Activated gamma-delta T cell treated with Interleukin-2 at 50 U/mL for 16 hours (primary cell): Measurements from ENCODE around the gene MAP3K5.
A peak's percentile ranks its signal among the peaks of the same experiment; 100 is the strongest.

Experiments used
- DNase-seq: peaks from one replicate; pipeline ENCODE4 v3.0.0-alpha.2; 2020

The MAP3K5 gene

DNA sequence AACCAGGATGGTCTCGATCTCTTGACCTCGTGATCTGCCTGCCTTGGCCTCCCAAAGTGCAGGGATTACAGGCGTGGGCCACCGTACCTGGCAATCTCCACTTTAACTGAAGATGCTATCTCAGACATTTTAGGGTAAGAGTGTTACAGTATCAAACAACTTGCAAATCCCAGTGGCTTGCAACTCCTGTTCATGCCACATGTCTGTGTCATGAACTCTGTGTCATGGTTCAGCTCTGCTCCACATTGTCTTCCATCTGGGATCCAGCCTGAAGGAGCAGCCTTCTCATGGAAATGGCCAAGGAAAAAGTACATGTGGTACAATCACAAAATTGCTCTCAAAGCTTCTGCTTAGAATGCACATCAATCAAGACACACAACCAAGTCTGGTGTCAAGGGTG is 114.9 kb downstream of the MAP3K5 start:
- no peak for DNase-seq

DNA sequence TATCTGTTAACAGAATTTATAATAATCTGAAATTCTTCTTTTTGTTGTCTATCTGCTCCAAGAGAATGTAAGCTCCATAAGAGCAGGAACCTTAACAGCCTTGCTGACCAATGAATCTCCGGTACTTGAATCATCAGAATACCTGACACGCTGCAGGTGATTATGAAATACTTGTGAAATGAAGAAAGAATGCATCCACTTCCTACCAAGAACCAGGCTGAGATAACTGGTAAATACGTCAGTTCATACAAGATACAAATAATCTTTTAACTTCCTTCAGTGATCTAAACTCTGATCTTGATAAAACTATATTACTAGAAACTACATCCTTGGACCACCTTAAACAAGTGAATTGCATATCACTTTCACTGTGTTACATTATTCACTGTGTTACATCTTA is 116.2 kb downstream of the MAP3K5 start:
- DNase-seq = no peak

DNA sequence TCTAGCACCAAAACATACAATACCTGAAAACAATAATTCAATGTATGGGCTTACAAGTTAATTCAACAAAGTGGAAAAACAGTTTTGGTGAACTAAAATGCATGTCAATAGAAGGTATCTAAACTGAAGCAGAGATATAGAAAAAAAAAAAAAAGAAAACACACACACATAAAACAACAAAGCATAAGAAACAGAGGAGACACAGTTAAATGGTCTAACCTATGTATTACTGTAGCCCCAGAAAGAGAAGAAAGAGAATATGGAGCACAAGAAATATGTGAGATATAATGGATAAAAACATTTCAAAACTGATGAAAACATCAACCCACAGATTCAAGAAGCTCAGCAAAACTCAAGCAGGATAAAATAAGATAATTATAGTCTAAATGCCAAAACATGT is 118.7 kb downstream of the MAP3K5 start:
- no peak for DNase-seq

- no peak for DNase-seq
Observed at GRCh38 chr6:136672144-136672543, 120.1 kb downstream of the MAP3K5 start.

GRCh38 chr6:136669299-136669699 is 123.0 kb downstream of the MAP3K5 start:
- DNase-seq = no peak

DNA sequence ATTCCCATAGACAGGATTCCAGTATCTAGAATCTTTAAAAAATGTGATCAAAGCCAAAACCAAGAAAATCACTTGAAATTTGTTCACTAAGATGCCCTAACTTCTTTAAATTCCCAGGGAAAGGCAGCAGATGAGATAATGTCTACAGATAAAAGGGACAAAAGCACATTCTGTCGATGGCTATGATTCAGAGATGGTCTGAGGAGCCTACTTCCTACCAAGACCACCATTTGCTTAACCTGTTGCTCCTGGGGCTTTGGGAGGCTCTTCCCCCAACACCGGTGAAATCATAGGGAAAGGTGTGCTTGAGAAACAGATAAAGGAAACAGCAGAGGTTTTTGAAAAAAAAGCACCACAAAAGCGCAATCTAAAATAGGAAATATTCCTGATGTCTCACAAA is 123.7 kb downstream of the MAP3K5 start:
- DNase-seq = no peak

- no peak for DNase-seq
Observed at GRCh38 chr6:136666041-136666440, 126.2 kb downstream of the MAP3K5 start.

DNA sequence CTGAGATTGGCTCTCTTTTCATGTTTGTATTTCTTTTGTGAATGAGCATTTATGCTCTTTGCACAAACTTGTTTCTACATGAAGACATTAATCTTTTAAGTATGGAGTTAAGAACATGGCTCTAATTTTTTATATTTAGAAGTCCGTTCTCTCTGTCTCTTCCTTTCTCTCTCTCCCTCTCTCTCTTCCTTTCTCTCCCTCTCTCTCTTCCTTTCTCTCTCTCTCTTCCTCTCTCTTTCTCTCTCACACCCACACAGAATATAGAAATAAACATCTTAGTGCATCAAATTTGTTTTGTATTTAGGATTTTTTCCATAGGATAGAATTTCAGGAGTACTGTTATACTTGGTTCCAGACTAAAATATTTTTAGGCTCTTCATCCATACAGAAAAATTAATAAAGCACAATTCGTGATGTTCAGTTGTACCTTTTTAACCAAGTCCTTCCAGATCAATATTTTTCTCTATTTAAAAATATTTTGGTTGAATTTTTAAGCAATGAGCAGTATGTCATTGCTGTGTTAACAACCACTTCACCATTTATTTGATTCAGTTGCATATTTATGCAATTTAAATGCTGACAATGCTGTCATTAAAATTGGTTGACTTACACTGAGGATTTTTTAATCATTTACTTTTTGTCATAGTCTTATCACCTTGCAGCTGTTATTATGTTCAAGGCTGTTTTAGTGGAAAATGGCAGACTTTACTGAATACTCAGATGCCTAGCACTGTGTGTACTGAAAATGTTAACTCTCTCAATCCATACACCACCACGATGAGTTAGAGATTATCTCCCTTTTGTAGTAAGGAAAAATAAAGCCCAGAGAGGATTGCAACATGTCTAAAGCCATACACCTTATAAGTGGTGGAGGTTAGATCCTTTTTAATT is 129.7 kb downstream of the MAP3K5 start:
- no peak for DNase-seq

- DNase-seq = no peak
Observed at GRCh38 chr6:136660727-136661126, 131.6 kb downstream of the MAP3K5 start.

DNA sequence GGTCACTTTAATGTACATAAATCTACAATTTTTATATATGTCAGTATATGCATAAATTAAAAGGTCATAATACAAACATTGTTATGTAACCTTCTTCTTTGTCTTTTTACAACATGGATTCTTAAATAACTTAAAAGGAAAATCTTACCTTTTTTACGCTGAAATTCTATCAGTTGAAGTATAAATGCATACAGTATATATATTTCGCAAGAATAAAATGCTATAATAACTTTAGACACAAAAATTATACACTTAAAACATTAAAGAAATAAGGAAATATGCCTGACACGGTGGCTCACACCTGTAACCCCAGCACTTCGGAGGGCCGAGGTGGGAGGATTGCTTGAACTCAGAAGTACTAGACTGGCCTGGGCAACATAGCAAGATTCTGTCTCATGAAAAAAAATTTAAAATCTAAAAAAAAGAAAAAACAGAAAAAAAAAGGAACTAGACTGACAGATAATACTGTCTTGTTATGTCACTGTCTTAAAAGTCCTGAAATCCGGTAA is 132.2 kb downstream of the MAP3K5 start:
- no peak for DNase-seq

DNA sequence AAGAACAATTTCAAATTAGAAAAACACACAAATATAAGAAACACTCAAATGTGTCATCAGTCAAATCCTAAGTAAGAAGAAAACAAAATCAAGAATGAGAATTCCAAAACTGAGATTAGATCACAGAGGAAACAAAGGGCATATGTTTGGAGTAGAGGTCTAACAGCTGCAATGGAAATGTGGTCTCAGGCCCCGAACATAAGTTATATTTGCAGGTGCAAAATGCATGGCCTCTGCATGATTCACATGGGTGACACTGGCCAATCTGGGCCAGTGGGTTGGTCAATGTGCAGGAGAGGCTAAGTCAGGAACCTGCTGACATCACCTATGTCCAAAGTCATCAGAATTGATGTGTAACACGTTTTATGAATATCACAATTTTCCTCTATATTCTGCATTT is 133.6 kb downstream of the MAP3K5 start:
- no peak for DNase-seq

DNA sequence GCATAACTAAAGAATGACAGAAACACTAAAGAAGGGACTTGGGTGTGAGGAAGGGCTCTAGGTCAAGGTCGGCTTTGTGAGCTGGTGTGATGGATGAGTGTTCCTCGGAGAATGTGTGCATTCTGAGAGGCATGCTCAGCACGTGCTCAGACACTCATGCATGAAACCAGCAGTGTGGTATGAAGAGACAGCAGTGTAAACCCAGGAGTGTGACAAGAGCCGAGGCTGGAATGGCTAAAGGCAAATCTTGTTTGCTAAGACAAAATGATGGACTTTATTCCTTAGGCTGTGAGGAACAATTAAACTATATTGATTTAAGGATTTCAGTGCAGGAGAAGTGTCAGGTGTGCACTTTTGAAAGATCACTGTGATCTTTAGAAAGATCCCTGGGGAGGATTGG is 134.6 kb downstream of the MAP3K5 start:
- no peak for DNase-seq

GRCh38 chr6:136656121-136656520 is 136.2 kb downstream of the MAP3K5 start:
- DNase-seq = no peak

DNA sequence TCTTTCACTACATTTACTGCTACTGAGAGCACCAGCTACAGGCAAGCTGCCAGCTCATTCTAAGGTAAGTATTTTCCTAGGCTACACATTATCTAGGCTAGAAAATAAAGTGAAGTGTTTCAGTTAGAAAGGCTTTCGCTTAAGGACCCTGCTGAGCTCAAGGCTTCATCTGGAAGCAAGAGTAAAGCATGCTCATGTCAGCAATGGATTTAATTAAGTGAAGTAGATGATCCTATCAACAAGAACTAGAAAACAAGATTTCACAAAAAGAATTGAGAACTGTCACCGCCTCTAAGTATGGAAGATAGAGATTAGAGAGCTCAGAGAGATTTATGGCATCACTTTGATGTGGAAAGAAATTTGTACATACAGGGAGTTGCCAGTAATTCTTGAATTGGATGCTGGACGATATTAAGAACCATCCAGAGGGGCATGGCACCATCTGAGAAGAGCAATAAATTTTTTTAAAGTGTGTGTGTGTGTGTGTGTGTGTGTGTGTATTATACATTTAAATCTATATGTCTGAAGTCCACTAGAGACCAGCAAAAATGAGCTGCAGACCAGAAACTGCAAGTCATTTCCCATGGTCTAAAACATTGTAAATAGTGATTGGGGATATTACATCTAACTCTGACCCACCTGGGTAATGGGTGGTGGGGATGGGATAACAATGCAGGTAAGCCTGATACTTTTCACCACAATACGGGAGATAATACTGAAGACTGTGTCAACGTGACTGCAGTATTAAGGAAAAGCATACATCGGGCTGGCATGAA is 136.8 kb downstream of the MAP3K5 start:
- DNase-seq = no peak

- DNase-seq = no peak
Observed at GRCh38 chr6:136654086-136654485, 138.2 kb downstream of the MAP3K5 start.

DNA sequence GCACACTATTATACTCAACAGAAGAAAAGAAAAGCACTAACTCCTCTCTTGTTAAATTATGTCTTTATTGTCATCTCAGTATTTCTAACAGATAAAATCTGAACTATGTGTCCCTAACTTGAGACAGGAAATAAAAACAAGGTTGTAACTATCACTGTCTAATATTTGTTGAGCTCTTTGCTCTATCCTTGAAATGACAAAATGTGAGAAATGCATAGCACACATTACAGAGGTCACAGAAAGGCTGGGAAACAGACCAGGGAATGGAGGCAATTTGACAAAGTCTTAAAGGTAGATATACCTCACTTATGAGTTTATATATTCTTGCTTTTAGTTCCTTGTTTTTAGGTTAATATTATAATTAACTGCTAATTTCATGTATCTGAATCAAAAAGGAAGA is 139.6 kb downstream of the MAP3K5 start:
- DNase-seq = no peak

GRCh38 chr6:136651982-136652381 is 140.3 kb downstream of the MAP3K5 start:
- DNase-seq = no peak

DNA sequence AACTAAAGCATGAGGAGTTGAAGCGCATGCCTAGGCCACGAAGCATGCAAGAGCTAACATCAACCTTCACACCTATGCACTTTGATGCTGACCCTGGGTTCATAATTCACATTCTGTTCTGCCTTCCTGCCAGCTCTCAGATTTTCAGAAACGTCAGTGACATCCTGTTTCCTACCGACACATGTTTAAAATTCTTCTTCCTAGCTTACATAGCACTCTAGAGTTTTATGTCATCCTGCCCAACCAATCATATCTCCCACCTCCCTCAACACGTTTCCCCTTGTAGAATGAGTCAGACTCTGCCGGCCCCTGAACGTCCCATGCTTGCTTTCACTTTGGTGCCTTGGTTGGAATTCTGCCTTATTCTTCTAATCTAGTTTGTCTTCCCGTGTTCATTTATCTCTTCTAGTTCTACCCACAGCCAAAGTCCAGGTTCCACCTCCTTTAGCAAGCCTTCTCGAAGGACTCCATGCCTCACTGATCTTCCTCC is 144.9 kb downstream of the MAP3K5 start:
- peak; percentile 10 for DNase-seq

GRCh38 chr6:136646377-136646776 is 145.9 kb downstream of the MAP3K5 start:
- no peak for DNase-seq

- DNase-seq = no peak
Observed at GRCh38 chr6:136644597-136644952, 147.7 kb downstream of the MAP3K5 start.

GRCh38 chr6:136643850-136644596 is 148.3 kb downstream of the MAP3K5 start:
- peak; percentile 73 for DNase-seq

DNA sequence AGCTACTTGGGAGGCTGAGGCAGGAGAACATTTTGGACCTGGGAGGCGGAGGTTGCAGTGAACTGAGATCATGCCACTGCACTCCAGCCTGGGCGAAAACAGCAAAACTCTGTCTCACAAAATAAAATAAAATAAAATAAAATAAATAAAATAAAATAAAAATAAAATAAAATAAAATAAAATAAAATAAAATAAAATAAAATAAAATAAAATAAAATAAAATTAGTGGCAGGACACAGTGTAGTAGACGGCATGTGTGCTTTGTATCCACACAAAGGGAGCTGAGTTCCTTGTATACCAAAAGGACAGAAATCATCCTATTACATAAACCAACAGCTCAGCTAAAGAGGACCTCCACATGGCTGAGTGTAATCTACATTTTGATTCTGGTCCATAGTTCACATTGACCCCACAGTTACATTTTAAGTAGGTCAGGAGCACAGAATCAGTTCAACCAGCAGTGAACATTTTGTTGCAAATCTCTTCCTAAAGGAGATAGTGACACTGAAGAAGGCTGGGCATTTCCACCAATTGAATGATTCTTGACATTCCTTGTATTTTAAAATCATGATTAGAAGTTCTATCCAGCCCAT is 150.3 kb downstream of the MAP3K5 start:
- DNase-seq = no peak

DNA sequence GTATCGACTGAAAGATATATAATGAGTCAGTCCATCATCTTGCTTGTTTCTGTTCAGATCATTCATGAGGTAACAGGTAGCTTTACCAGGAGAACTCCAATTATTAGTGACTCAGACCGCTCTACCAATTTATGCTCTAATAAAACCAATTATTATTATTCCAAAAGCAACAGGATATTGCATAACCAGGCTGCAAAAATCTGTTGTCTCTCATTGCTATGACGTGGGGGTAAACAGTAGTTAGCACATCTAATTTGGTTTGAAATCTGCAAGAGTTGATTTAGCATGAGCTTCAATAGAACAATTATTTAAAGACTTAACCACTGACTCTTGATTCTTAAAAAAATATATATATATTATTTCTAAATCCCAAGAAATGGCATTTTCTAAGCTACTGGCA is 151.1 kb downstream of the MAP3K5 start:
- DNase-seq = no peak
